Activated T-helper 1 cell treated with Interleukin-2 at 50 U/mL for 16 hours (primary cell): ENCODE data around the gene OPN1SW.
A peak's percentile ranks its signal among the peaks of the same experiment; 100 is the strongest.

ENCODE experiments used
- DNase-seq: peaks from one replicate; pipeline ENCODE4 v3.0.0-alpha.2; 2020; ENCODE audit warnings: low read depth

The OPN1SW gene

DNA sequence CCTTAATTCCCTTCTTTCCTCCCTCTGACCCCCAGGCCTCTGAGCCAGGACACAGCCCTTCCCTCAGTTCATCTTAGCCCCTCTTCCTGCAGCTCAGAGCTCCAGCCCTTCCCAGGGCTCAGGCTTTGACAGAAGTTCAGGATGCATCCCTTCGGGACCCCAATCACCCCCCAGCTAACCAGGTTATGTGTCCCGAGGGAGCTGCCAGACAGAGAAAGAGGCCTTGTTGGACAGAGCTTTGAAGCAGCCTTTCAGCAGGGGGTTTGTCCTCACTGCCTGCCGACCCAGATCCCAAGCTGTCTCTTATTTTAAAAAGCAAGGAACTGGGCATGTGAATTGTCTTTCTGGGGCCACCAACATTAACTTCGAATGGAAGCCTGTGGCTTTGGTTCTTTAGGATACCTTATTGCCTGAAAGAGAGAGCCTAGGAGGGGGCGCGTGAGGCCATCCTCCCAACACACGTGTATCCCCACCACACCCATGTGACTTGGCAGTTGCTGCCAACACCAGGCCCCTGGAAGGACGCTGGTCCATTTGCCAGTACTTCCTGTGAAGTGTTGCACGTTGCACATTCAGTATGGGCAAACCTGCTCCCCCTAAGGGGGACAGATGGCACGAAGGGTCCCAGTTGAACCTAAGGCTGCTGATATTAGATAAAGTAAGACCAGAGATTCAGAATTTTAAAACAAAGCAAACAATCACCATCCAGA lies 17.0 kb upstream of the OPN1SW start:
- no peak for DNase-seq

DNA sequence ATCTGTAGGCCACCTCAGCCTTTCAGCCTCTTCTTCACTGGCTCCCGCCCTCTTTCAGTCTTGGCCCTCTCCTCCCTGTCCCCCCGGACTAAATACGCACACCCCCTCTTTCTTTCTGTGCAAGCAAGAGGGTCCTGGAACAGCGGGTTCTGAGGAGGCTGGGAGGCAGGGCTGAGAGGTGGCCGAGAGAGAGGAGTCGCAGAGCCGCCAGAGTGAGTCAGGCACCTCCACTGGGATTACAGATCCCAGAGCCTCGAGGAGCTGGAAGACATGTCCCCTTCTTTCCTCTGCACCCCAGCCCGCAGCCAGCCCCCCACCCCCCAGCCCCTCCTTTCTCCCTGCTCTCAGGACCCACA lies 16.4 kb upstream of the OPN1SW start:
- DNase-seq, result no peak

DNA sequence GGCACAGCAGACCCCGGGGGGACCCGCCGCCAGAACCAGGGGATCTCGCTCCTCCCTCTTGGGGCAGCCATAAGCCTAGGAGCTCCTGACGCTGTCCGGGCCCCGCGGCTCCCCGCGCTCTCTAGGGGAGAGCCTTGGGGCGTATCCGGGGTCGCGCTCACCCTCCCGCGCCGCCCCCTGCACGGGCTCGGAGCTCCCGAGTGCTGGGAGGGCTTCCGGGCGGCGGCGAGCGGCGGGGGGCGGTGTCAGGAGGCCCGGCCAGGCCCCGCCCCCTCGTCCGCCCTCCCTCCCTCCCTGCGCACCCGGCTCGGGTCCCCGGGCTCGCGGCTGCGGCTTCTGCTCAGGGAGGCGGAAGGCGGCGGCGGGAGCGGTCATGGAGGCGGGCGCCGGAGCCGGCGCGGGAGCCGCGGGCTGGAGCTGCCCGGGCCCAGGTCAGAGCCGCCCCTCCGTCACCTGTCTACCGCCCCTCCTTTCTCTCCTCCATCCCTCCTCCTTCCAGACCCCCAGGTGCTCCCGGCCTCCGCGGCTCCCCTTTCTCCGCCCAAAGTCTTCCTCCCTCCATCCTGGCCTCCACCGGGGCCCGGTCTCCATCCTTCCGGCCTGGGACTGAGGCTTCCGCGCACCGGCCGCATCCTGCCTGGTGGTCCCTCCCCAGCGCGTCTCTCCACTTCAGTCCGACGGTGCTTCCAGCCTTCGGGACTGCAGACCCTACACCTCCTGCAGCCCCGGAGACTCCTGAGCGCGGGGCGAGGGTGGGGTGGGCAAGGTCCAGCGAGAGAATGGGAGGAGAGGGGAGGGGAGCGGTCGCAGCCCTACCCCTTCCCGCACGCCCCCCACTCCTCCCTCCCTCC lies 15.8 kb upstream of the OPN1SW start, which contains the start of gene CCDC136:
Gene CCDC136, plus strand, starts transcription at position 848 of the 851 bp plus-strand sequence. CDS start 444 bp downstream, outside the sequence.
- DNase-seq, result peak; percentile 74

DNA sequence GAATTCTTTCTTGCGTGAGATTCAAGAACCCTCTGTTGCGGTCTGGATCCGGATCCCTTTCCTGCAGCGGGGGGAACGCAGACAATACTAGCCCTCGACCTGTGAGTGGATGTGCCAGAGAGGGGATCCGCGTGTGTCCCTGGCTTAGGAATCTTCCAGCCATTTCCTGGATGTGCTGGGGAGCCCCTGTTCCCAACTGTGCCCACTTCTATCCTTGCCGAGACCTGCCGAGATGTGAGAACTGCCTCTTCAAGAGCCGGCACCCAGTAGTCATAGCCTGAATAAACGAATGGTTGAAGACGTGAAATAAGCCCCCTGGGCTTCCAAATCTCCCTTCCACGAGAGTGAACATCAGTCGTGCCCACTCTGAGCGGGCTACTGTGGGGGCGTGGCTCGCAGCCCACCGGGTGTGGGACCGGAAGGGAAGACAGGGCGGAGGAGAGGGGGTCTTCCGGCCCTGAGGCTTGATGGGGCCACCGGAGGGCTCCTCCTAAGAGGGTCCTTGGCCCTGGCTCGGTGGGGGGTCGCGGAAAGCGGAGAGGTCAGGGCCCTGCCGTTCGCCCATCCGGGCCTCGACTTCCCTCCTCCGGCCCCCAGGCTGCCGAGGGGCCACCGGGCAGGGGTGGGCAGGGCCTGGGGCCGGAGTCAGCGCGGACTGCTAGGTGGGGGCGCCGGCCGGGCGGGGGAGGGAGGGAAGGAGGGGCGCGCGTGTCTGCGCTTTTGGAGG lies 14.9 kb upstream of the OPN1SW start:
- DNase-seq, result no peak

DNA sequence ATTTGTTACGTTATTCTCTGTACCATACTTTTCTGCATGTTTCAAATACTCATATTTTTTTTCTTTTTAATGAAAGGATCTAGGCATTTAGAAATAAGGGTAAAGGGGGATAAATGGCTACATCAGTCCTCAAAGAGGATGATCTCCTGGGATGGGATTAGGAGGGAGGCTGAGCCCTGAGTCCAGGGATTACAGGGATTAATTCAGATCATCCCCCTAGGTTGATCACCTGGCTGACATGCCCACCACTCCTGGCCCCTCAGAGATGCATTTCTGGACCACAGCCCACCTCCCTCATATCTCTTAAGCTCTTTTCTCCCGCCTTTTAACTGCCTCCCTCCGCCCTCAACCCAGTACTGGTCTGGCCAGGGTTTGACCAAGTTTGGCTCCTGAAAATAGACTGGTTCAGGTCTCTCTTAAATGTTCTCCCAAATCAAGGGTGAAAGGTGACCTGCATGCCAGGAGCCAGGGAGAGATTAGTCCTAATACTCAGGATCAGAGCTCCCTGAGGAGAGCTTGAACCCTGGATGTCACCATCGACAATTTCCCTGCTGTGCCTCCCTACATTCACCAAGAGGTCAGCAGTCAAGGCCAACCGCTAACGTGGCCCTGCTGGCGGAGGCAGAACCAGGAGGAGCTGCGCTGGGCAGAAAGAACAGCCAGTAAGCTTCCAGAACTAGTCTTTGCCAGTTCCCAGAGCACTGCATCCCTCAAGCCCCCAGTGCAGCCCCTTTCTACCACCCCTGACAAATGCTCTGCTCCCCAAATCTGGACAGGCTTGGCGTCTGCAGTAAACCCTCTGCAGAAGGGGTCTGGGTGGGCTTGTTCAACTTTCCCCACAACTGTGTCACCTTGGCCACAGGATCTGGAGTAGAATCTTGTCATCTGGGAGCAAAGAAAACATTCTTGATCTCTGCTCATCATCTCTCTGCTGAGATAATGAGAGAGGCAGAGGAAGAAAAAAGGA lies 13.1 kb upstream of the OPN1SW start:
- no peak for DNase-seq

DNA sequence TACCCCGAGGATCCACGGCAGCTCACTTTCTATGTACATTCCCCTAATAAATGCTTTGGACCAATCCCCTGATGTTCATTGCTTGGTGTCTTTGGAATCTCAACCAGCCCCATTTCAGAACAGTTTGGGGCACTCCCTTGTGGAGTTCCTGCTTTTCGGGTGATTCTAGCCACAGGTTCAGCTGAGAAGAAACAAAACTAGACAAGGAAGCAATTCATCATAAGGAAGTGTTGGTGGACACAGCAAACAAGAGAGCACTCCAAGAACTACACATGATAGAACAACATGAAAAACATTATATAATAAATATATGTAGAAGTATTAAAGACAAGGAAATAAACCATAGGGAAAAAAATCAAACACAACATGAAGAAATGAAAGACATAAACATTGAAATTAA lies 10.1 kb upstream of the OPN1SW start:
- no peak for DNase-seq

DNA sequence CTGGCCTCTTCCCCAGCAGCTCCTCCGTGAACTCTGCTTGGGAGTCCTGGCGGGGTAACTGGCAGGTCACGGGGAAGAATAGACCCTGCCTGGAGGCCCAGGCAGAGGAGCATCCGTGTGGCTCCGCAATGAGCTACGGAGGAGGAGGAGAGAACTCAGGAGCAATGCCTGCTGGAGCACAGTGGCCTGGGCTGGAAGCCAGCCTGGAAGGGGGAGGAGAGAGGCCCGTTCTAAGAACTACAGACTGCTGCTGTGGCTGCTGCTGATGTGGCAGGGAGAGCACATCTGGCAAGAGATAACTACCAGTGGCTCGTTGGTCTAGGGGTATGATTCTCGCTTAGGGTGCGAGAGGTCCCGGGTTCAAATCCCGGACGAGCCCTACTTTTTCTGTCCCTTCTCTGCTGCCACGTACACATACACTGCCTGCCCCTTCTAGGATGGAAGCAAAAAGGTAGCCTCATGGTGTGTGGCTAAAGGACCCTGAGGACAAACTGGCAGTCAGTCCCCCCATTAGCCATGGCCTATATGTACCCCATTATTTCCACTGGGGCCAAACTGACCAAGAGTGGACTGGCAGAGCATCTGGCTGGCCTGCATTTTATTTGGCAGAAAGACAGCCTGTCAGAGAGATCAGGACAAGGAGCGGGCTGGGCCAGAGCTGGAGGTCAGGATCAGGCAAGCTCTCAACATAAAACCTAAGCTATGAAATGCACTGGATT lies 7.7 kb upstream of the OPN1SW start:
- no peak for DNase-seq

DNA sequence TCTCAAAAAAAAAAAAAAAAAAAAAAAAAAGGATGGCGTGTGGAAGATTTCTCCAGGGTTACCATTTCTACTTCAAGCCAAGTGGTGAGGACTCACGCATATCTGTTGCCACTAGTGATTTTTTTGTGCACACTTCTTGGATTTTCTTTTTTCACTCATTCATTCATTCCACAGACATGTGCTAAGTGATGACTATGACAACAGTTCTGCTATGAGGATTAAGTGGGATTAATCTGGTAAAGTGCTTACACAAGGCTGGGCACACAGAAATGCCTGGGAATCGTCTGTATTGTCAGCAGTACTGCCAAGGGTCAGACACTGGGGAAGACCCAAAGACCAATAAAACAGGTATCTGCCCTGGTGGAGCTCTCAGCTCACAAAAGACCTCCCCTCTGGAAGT lies 6.3 kb upstream of the OPN1SW start:
- no peak for DNase-seq

DNA sequence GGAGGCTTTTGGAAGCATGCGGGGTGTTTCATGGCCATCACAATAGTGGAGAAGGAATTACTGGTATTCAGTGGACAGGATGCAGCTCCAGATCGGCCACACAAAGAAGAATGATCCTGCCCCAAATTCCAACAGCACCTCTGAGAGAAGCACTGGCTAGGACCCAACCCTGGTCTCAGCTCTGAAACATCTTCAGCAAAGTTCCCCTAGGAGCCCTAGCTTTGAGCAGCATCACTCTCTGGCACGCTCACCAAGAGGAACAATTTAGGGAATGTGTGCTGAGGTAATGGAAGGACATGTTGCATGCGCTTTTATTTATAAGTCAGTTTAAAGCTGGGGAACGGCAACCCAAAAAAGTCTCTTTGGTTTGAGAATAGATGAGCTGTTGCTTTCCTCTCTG lies 5.5 kb upstream of the OPN1SW start:
- no peak for DNase-seq

DNA sequence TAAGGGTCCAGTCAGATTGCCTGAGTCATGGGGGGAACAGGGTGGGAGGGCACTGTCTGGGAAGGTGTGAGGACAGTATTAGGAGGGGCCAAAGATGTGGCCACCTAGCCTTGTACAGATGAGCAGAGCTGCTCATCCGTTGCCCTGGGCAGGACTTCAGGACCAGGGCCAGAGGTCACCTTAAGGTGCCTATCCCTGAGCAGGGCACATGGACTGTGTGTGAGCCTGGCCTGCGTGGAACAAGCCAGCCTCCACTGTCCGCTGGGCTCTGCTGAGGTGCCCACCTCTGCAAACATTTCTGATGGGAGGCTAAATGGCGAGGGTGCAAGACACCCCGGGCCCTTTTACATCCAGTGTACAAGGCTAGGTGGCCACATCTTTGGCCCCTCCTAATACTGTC lies 3.4 kb upstream of the OPN1SW start:
- no peak for DNase-seq

DNA sequence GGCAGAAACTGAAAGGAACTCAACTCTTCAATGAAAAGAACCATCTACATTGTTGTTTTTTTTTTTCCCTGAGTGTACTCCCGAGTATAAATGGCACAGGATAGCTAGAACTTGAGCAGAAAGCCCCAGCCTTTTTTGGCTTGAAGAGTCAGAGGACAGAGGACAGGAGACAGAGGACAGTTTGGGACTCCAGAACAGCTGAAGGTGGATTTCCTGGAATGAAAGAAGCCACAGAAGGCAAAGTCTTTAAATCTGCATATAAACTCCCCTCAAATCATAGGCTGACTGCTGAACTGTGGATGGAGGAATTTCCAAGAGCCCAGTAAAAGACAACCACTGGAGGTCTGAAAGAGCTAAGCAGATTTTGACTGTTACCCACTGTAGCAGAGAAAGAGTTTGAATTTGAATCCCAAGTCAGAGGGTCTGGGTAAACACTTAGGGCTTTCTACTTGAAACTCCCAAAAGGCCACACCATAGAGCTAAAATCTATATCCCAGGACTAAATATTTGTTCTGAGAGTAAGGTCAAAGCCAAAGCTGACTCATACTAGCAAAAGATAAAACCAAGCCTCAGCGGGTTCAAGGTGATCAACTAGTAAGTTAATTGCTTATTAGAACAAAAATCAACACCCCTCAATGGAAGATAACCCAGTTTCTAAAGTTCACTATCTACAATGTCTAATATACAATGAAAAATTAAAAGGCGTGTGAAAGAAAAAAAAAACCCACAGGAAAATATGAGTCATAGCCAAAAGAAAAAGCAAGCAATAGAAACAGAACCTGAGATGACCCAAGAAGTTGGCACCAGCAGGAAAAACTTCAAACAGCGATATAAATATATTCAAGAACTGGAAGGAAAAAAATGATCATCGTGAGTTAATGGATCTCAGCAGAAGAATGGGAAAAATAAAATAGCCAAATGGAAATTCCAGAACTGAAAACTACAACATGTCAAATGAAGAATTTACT lies 1.8 kb upstream of the OPN1SW start:
- no peak for DNase-seq

DNA sequence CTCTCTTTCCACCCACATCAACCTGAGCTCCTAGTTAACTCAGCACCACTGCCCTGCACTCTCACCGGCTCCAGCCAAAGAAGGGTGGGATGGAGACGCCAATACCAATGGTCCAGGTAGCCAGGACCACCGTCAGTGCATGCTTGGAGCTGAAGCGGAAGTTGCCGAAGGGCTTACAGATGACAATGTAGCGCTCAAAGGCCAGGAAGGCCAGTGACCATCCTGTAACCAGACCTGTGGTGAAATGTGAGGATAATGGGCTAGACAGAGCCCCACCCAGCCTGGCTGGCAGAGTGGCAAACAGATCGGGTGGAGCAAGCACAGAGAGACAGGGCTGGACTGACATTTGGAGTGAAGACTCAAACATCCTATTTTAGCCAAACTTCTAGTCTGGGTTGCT lies 673 bp downstream of the OPN1SW start:
- DNase-seq, result no peak

DNA sequence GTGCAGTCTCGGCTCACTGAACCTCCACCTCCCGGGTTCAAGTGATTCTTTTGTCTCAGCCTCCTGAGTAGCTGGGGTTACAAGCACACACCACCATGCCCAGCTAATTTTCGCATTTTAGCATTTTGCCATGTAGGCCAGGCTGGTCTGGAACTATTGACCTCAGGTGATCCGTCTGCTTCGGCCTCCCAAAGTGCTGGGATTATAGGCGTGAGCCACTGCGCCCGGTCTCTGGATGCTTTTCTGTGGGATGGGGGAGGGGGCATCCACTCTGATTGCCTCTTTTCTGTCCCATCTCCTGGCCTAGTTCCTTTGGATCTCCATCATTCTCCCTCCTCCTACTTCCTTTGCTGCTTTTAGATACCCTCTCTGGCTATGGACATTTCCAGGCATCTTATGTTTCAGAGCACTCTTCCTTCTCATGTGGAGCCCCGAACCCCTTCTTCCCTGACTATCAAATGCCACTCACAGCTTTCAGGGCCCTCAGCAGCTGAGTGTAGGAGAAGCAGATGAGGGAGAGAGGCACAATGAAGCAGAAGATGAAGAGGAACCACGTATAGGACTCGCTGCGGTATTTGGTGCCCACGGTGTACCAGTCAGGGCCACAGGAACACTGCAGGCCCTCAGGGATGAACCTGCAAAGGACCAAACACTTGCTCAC lies 1.4 kb downstream of the OPN1SW start:
- no peak for DNase-seq

DNA sequence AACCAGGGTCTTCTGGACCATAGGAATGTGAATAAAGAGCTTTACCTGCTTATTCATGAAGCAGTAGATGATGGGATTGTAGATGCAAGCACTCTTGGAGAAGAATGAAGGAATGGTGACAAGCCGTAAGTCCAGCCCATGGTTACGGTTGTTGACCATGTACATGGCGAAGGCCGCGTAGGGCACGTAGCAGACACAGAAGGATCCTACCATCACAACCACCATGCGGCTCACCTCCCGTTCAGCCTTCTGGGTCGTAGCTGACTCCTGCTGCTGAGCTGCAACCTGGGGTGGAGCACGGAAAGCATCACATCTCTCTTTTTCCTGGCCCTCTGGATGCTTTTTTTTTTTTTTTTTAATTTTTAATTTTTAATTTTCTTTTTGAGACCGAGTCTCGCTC lies 2.0 kb downstream of the OPN1SW start:
- no peak for DNase-seq

DNA sequence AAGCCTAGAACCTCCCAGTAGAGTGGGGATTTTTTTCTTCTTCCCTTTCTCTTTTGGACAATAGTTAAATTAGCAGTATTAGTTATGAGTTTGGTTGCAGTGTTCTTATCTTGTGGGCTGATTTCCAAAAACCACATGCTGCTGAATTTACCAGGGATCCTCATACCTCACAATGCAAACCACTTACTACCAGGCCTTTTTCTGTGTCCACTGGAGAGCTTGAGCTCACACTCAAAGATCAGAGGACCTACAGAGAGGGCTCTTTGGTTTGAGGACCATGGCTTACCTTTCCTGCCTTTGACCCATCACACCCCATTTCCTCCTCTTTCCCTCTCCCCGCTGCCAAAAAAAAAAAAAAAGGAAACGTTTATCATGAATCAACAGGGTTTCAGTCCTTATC lies 5.4 kb downstream of the OPN1SW start:
- DNase-seq, result no peak

DNA sequence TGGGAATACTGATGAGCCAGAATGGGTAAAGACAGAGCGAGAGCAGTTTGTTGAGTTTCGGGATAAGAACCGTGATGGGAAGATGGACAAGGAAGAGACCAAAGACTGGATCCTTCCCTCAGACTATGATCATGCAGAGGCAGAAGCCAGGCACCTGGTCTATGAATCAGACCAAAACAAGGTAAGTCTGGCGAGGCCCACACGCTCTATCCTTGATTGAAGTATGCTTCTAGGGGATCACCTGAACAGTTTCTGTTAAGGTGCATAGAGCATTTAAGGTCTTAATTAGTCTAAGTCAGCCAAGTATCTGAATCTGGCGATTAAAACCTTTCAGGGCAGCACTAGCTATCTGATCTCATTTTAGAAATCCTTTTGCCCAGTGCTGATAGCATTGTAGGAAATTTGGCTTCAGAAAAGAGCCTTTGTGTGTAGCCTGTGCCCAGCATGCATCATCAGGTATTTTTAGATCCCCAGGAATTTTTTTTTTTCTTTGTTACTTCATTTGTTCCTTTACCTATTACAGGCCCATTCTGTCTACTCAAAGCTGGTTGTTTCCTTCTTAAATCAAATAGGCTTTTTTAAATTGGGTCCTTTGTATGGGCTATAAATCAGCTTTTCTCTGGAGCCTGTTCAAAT lies 8.0 kb downstream of the OPN1SW start:
- no peak for DNase-seq

DNA sequence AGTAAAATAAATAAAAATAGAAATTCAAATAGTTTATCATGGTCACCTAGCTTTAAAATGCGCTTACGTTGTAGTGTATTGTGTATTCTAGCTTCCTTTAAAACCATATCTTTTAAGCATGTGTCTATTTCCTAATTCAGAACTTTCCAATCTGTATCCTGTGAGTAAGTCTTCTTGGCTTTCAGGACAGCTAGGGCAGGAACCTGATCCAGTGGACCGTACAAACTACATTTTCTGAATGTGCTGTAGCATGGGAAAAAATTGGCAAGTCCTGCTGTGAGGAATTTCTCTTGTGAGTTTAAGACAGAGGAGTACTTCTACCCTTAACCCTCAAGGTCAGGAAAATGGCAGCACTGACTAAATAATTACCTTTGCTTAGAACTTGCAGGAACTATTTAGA lies 12.1 kb downstream of the OPN1SW start:
- DNase-seq, result no peak

DNA sequence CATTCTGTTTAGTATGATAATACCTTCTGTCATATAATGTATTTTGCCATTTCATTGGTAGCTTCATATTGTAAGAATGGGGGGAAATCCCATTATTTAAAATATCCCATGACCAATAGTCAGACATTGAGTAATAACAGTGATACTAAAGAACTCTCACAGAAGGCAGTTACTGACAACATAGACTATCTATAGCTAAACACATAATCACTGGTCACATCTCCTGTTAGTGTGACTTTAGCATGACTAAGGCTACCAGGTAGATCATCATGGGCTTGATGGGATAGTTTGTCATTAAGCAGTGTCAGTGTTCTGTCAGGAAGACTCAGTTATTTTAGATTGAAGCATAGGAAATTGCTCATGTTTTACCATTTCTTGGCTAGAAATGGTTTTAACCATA lies 16.4 kb downstream of the OPN1SW start:
- no peak for DNase-seq

DNA sequence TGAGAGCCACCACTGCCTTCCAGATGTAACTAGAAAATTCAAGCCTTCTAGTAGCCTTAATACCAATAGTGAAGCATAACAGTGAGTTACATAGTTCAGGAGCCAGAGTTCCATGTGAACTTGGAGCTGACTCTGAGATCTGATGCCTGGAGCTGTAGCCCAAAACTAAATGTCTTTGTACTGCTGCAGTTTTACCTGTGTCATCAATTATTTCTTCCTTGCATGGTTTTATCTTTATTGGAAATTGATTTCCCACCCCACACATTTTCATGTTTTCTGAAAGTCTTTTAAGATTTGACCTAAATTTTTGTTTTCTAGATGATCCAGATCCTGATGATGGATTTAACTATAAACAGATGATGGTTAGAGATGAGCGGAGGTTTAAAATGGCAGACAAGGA lies 17.0 kb downstream of the OPN1SW start:
- no peak for DNase-seq
